GM19395 (cell line): ENCODE measurements around the gene GBP3.
"Not testable (repeated sequence)": the region's sequence is repeated elsewhere in the genome, so short reads cannot be mapped to it uniquely, and the experiment has no call there.

ENCODE experiments used
- ATAC-seq: cut with Tn5 transposase; IDR thresholded peaks from one replicate; pipeline ENCODE4 v1.9.1; 2021; ENCODE audit warnings: mild to moderate bottlenecking, moderate library complexity; ENCODE audit not compliant: unreplicated experiment

GBP3 gene

DNA sequence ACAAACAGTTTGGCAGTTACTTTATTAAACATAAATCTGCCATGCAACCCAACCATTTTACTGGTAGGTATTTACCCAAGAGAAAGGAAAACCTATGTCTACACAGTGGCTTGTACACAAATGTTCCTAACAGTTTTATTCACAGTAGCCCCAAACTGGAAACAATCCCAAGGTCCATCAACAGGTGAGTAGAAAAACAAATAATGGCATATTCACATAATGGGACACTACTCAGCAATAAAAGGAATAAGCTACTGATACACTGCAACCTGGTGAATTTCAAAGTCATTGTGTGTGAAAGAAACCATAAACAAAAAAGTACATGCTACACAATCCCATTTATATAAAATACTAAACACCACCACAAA, 42.9 kb downstream of the GBP3 start:
- no peak for ATAC-seq

- no peak for ATAC-seq
These were observed 43.5 kb downstream of the GBP3 start for GRCh38 chr1:88979054-88979748.

- ATAC-seq, result no peak
These were observed 46.4 kb downstream of the GBP3 start for GRCh38 chr1:88976235-88976634.

GRCh38 chr1:88974616-88975172, 48.0 kb downstream of the GBP3 start:
- ATAC-seq, result not testable (repeated sequence)

- no peak for ATAC-seq
These were observed 49.0 kb downstream of the GBP3 start for GRCh38 chr1:88973520-88974137.

DNA sequence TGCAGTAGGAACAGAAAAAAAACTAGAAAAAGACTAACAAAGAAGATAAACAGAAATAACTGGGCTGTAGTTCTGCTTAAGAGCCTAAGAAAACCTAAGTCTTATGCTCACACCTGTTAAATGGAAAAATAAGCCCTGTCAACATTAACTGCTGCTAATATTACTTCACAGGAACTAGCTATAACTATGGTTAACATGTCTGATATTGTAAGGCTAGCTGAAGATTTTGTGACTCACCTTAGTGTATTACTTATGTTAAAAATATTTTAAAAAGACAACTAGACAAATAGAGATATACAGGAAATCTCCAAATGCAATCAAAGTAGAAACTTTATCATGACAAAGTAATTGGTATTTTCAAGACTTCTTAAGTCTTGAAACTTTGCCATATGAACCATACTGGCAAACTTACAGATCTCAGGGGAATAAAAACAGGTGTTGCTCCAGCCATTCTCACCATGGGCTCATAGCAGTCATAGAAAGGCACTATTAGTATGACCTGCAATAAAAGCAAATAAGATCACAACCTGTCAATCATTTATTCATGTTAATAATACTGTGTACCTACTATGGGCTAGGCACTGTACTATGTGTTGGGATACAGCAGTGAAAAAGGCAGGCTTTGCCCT, 60.9 kb downstream of the GBP3 start:
- ATAC-seq, result no peak

DNA sequence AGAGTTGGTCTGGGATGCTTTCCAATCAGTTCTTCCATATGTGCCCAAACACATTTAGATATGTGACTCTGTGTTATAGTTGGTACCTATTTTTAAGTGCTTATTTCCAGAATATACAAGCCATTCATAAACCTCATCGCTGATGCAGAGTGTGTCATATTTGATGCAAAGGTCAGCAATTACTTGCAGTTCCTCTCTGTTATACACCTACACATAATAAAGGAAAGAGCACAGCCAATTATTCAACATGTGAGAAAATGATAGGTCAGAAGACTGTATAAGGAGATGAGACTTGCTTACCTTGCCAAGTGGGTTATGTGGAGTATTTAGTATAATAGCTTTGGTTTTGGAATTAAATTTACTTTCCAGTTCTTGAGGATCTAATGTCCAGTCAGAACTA, 61.6 kb downstream of the GBP3 start:
- no peak for ATAC-seq
